Progenitor cell of endocrine pancreas (in vitro differentiated cells): ENCODE measurements around the gene TPSD1. TPM values are rescaled to one million over a fixed set of nuclear protein-coding genes. Genes with fewer than 3 reads are reported as not detected.
"Not testable (repeated sequence)": the region's sequence is repeated elsewhere in the genome, so short reads cannot be mapped to it uniquely, and the experiment has no call there.

Source experiments
- DNase-seq: peaks from one replicate; pipeline ENCODE4 v3.0.0; 2021; ENCODE audit warnings: low spot score; ENCODE audit not compliant: unreplicated experiment
- H3K27ac Mint-ChIP-seq: 2 replicates; pipeline ENCODE4 v1.8.0; 2021; ENCODE audit warnings: mild to moderate bottlenecking, moderate library complexity, mixed read lengths
- H3K27me3 Mint-ChIP-seq: 2 replicates; pipeline ENCODE4 v1.8.0; 2021; ENCODE audit warnings: mixed read lengths
- H3K36me3 Mint-ChIP-seq: 2 replicates; pipeline ENCODE4 v1.8.0; 2022; ENCODE audit warnings: mixed read lengths; ENCODE audit not compliant: insufficient read depth
- H3K4me1 Mint-ChIP-seq: 2 replicates; pipeline ENCODE4 v1.8.0; 2021; ENCODE audit warnings: low read depth, mixed read lengths
- H3K4me3 Mint-ChIP-seq: 2 replicates; pipeline ENCODE4 v1.8.0; 2021; ENCODE audit warnings: low read depth, mild to moderate bottlenecking, moderate library complexity, mixed read lengths
- H3K9me3 Mint-ChIP-seq: 2 replicates; pipeline ENCODE4 v1.8.0; 2021; ENCODE audit warnings: low read depth, mixed read lengths
- long read RNA-seq: library from polyadenylated mRNA; unstranded; transcript quantifications from one replicate; pipeline ENCODE4 v2.0.0, GENCODE V29; 2020
- total RNA-seq: library from RNA; stranded (reverse); gene quantifications from 2 replicates; pipeline ENCODE4 v1.2.1, GENCODE V29; 2021
- TF ChIP-seq, protein P1 (sequence below): fragments of 200-600 bp; sonication (generic); IDR thresholded peaks from one replicate; pipeline ENCODE4 v1.5.0; 2021; ENCODE audit warnings: antibody characterized with exemption, mild to moderate bottlenecking; ENCODE audit not compliant: unreplicated experiment

Gene TPSD1
- total RNA-seq, result not detected in 2 replicates
- long read RNA-seq, result 0 reads

GRCh38 chr16:1255276-1256122, at the start of gene TPSD1:
TPSD1 (plus strand) TSS chr16:1256069; CDS start chr16:1256281, 212 bp downstream.
- not testable (repeated sequence) for DNase-seq, H3K9me3 Mint-ChIP-seq, H3K27me3 Mint-ChIP-seq, H3K36me3 Mint-ChIP-seq, H3K4me3 Mint-ChIP-seq, H3K27ac Mint-ChIP-seq, H3K4me1 Mint-ChIP-seq

DNA sequence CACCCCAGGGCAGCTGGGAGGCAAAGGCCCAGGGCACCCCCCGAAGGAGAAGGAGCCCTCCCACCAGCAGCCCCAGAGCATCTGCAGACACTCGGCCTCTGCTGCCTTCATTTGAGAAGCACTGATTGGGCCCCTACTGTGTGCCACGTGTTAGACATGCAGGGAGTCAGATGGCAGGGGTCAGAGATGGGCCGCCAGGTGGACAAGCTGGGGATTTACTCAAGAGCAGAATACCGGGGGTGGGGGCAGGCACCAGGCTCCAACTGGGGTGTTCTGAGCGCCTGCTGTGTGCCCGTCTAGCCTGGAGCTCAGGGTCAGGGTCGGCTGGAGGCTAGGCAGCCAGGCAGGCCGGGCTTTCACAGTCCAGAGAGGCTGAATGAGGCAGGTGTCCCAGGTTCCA, 49.5 kb upstream of the TPSD1 start:
- no peak overlapping the region for H3K4me3 Mint-ChIP-seq
- H3K27ac Mint-ChIP-seq, result no peak overlapping the region
- H3K4me1 Mint-ChIP-seq, result no peaks in the 10 kb centered on the region
- no peaks in the 10 kb centered on the region for H3K9me3 Mint-ChIP-seq
- TF ChIP-seq, protein P1, sequence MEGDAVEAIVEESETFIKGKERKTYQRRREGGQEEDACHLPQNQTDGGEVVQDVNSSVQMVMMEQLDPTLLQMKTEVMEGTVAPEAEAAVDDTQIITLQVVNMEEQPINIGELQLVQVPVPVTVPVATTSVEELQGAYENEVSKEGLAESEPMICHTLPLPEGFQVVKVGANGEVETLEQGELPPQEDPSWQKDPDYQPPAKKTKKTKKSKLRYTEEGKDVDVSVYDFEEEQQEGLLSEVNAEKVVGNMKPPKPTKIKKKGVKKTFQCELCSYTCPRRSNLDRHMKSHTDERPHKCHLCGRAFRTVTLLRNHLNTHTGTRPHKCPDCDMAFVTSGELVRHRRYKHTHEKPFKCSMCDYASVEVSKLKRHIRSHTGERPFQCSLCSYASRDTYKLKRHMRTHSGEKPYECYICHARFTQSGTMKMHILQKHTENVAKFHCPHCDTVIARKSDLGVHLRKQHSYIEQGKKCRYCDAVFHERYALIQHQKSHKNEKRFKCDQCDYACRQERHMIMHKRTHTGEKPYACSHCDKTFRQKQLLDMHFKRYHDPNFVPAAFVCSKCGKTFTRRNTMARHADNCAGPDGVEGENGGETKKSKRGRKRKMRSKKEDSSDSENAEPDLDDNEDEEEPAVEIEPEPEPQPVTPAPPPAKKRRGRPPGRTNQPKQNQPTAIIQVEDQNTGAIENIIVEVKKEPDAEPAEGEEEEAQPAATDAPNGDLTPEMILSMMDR, result no peak
- no peak for DNase-seq
- H3K36me3 Mint-ChIP-seq, result peaks cover 4% of the 10 kb centered on the region
- H3K27me3 Mint-ChIP-seq, result no peaks in the 10 kb centered on the region

- H3K36me3 Mint-ChIP-seq, result peaks cover 3% of the 10 kb centered on the region
- no peaks in the 10 kb centered on the region for H3K9me3 Mint-ChIP-seq
- no peak overlapping the region for H3K27ac Mint-ChIP-seq
- no peaks in the 10 kb centered on the region for H3K4me1 Mint-ChIP-seq
- H3K27me3 Mint-ChIP-seq, result no peaks in the 10 kb centered on the region
- TF ChIP-seq, protein P1, result no peak
- no peak overlapping the region for H3K4me3 Mint-ChIP-seq
- DNase-seq, result no peak
These were observed 49.1 kb upstream of the TPSD1 start for GRCh38 chr16:1206786-1207185.

GRCh38 chr16:1208239-1208830, 47.5 kb upstream of the TPSD1 start:
- H3K9me3 Mint-ChIP-seq, result no peaks in the 10 kb centered on the region
- peaks cover 3% of the 10 kb centered on the region for H3K36me3 Mint-ChIP-seq
- no peak overlapping the region for H3K4me3 Mint-ChIP-seq
- H3K27me3 Mint-ChIP-seq, result no peaks in the 10 kb centered on the region
- DNase-seq, result no peak
- no peaks in the 10 kb centered on the region for H3K4me1 Mint-ChIP-seq
- H3K27ac Mint-ChIP-seq, result no peak overlapping the region
- TF ChIP-seq, protein P1, result no peak

GRCh38 chr16:1209081-1209480, 46.8 kb upstream of the TPSD1 start:
- H3K4me1 Mint-ChIP-seq, result no peaks in the 10 kb centered on the region
- H3K27me3 Mint-ChIP-seq, result no peaks in the 10 kb centered on the region
- TF ChIP-seq, protein P1, result no peak
- DNase-seq, result no peak
- no peaks in the 10 kb centered on the region for H3K9me3 Mint-ChIP-seq
- no peak overlapping the region for H3K27ac Mint-ChIP-seq
- H3K36me3 Mint-ChIP-seq, result peaks cover 3% of the 10 kb centered on the region
- H3K4me3 Mint-ChIP-seq, result no peak overlapping the region

- Mint-ChIP-seq H3K27ac (no peak overlapping the region), H3K4me3 (no peak overlapping the region), H3K9me3 (no peaks in the 10 kb centered on the region), H3K27me3 (no peaks in the 10 kb centered on the region), H3K4me1 (no peaks in the 10 kb centered on the region), H3K36me3 (peaks cover under 1% of the 10 kb centered on the region)
- DNase-seq, result no peak
- TF ChIP-seq, protein P1, result no peak
These were observed 45.4 kb upstream of the TPSD1 start for GRCh38 chr16:1210461-1210860.
